PC-9 (cell line): ENCODE data around the gene GLRX. TPM values are rescaled to one million over a fixed set of nuclear protein-coding genes. Genes with fewer than 3 reads are reported as not detected.

Experiments
- BruUV-seq: library from RNA; stranded (reverse); fragments of 400-500 nt; replicated peaks from 2 replicates; lab custom pipeline; 2021; lab: Mats Ljungman, UMichigan
- CTCF ChIA-PET: fragments of 300-600 bp; sonication (Branson Sonifier 250); formaldehyde crosslinking; loops from one replicate; lab custom pipeline; 2022; ENCODE audit warnings: antibody characterized with exemption; lab: Charles Lee
- POLR2A ChIA-PET: fragments of 300-600 bp; sonication (Branson Sonifier 250); formaldehyde crosslinking; loops from one replicate; lab custom pipeline; 2022; ENCODE audit warnings: antibody characterized with exemption; ENCODE audit not compliant: unreplicated experiment; lab: Charles Lee
- DNase-seq, 2 experiments: peaks; one replicate each; pipeline versions ENCODE4 v3.0.0 to v3.0.0-alpha.2; 2015 to 2022; ENCODE audit warnings: mixed read lengths in 1 of 2
- H2AFZ ChIP-seq: fragments of 200-600 bp; sonication (generic); 2 replicates; pipeline ENCODE4 v1.8.1; 2017; ENCODE audit warnings: antibody characterized with exemption
- H3F3A ChIP-seq: fragments of 200-600 bp; sonication (generic); 2 replicates; pipeline ENCODE4 v1.8.1; 2017; ENCODE audit warnings: antibody characterized with exemption, mild to moderate bottlenecking, low read depth; ENCODE audit not compliant: insufficient read depth
- H3K27ac ChIP-seq: fragments of 200-600 bp; sonication (generic); 2 replicates; pipeline ENCODE4 v1.6.1; 2016; ENCODE audit warnings: mixed run types
- H3K27me3 ChIP-seq: fragments of 200-600 bp; sonication (generic); 2 replicates; pipeline ENCODE4 v1.6.1; 2016; ENCODE audit warnings: low read depth, mixed run types; ENCODE audit not compliant: insufficient read depth
- H3K36me3 ChIP-seq: fragments of 200-600 bp; sonication (generic); 2 replicates; pipeline ENCODE4 v1.6.1; 2016; ENCODE audit warnings: low read depth, mixed run types
- H3K4me1 ChIP-seq: fragments of 200-600 bp; sonication (generic); replicated peaks from 2 replicates; pipeline ENCODE4 v1.6.1; 2016; ENCODE audit warnings: mixed run types; ENCODE audit not compliant: insufficient read depth
- H3K4me2 ChIP-seq: fragments of 200-600 bp; sonication (generic); 2 replicates; pipeline ENCODE4 v1.6.1; 2017; ENCODE audit warnings: mixed run types
- H3K4me3 ChIP-seq: fragments of 200-600 bp; sonication (generic); 2 replicates; pipeline ENCODE4 v1.6.1; 2016; ENCODE audit warnings: mixed run types
- H3K79me2 ChIP-seq: fragments of 200-600 bp; sonication (generic); 2 replicates; pipeline ENCODE4 v1.6.1; 2017; ENCODE audit warnings: low read depth, mixed run types
- H3K9me2 ChIP-seq: fragments of 200-600 bp; sonication (generic); 2 replicates; pipeline ENCODE4 v1.8.1; 2017; ENCODE audit warnings: mild to moderate bottlenecking; ENCODE audit not compliant: insufficient read depth
- H3K9me3 ChIP-seq: fragments of 200-600 bp; sonication (generic); 2 replicates; pipeline ENCODE4 v1.8.1; 2016; ENCODE audit warnings: low read depth; ENCODE audit not compliant: insufficient read depth
- H4K20me1 ChIP-seq: fragments of 200-600 bp; sonication (generic); 2 replicates; pipeline ENCODE4 v1.8.1; 2017; ENCODE audit not compliant: insufficient read depth
- CTCF ChIP-seq: fragments of 200-600 bp; sonication (generic); conservative IDR thresholded peaks from 2 replicates; pipeline ENCODE4 v1.6.1; 2017; ENCODE audit warnings: mixed run types, antibody characterized with exemption, mild to moderate bottlenecking, moderate library complexity
- EZH2 ChIP-seq: fragments of 200-600 bp; sonication (generic); IDR thresholded peaks from 2 replicates; pipeline ENCODE4 v1.8.0; 2017; ENCODE audit warnings: antibody characterized with exemption, low read depth
- intact Hi-C: fragments of 100-400 bp; cut with micrococcal nuclease; formaldehyde crosslinking; loops from one replicate; pipeline ENCODE4 v1.10.0; 2022; ENCODE audit not compliant: unreplicated experiment
- total RNA-seq: library from RNA; stranded (reverse); gene quantifications from 2 replicates; pipeline ENCODE4 v1.2.3, GENCODE V29; 2021

GLRX gene
- total RNA-seq, 1 experiment from 2014 or later, result 25.5 TPM

- Histone ChIP-seq H3K4me2 (no peak overlapping the region), H3K27ac (no peak overlapping the region), H3K79me2 (no peaks in the 10 kb centered on the region), H3F3A (no peaks in the 10 kb centered on the region), H3K9me2 (no peaks in the 10 kb centered on the region), H3K4me1 (no peaks in the 10 kb centered on the region), H2AFZ (no peak overlapping the region), H3K27me3 (no peaks in the 10 kb centered on the region), H4K20me1 (no peaks in the 10 kb centered on the region), H3K36me3 (no peaks in the 10 kb centered on the region), H3K4me3 (no peak overlapping the region), H3K9me3 (no peaks in the 10 kb centered on the region)
- intact Hi-C loops, result no loop called here
- POLR2A ChIA-PET, result no interaction called here
- no TSS peak for BruUV-seq
- CTCF ChIA-PET, result no interaction called here
- DNase-seq, result no peak
- TF ChIP-seq CTCF (no peak), EZH2 (no peak)
Measured at GRCh38 chr5:95808686-95809413, 13.7 kb downstream of the GLRX start.

GRCh38 chr5:95808013-95808685, 14.4 kb downstream of the GLRX start:
- Histone ChIP-seq H2AFZ (no peak overlapping the region), H3K4me2 (no peak overlapping the region), H3K9me2 (no peaks in the 10 kb centered on the region), H3K79me2 (no peaks in the 10 kb centered on the region), H3K9me3 (no peaks in the 10 kb centered on the region), H3F3A (no peaks in the 10 kb centered on the region), H3K27me3 (no peaks in the 10 kb centered on the region), H3K27ac (no peak overlapping the region), H3K4me1 (no peaks in the 10 kb centered on the region), H4K20me1 (no peaks in the 10 kb centered on the region), H3K4me3 (no peak overlapping the region), H3K36me3 (no peaks in the 10 kb centered on the region)
- no TSS peak for BruUV-seq
- intact Hi-C loops, result no loop called here
- no peak for TF ChIP-seq EZH2
- no peak for TF ChIP-seq CTCF
- ChIA-PET POLR2A (no interaction called here), CTCF (no interaction called here)
- DNase-seq, result no peak

- no TSS peak for BruUV-seq
- no peaks in the 10 kb centered on the region for H3K4me1 ChIP-seq
- ChIA-PET CTCF (interaction anchor here (0.5 kb wide), 1 partner anchor 35 kb away, joined by 3 read pairs; no protein-coding TSS in a partner anchor), POLR2A (interaction anchor here (0.7 kb wide), 1 partner anchor 16 kb away, joined by 12 read pairs; the partner anchor contains the start of gene GLRX)
- no peak for DNase-seq
- H2AFZ ChIP-seq, result no peak overlapping the region
- no peaks in the 10 kb centered on the region for H3K27me3 ChIP-seq
- H3K4me2 ChIP-seq, result no peak overlapping the region
- H3K4me3 ChIP-seq, result no peak overlapping the region
- no peaks in the 10 kb centered on the region for H3K9me2 ChIP-seq
- H3K36me3 ChIP-seq, result no peaks in the 10 kb centered on the region
- TF ChIP-seq CTCF, result no peak
- TF ChIP-seq EZH2, result no peak
- no peaks in the 10 kb centered on the region for H3F3A ChIP-seq
- H3K9me3 ChIP-seq, result no peaks in the 10 kb centered on the region
- intact Hi-C loops, result no loop called here
- H3K79me2 ChIP-seq, result no peaks in the 10 kb centered on the region
- no peaks in the 10 kb centered on the region for H4K20me1 ChIP-seq
- H3K27ac ChIP-seq, result no peak overlapping the region
Measured at GRCh38 chr5:95806687-95807086, 15.8 kb downstream of the GLRX start.
